HuH-7 (cell line): ENCODE data around the gene LRP2BP.
"Not testable (repeated sequence)": the region's sequence is repeated elsewhere in the genome, so short reads cannot be mapped to it uniquely, and the experiment has no call there.

Source experiments
- DNase-seq: peaks from one replicate; pipeline ENCODE4 v3.0.0; 2011; ENCODE audit warnings: low spot score

Gene LRP2BP

GRCh38 chr4:185395956-185396723, 416 bp upstream of the LRP2BP start:
- peak; percentile 55 for DNase-seq

- no peak for DNase-seq
Measured at GRCh38 chr4:185394568-185395237, 1.0 kb downstream of the LRP2BP start.

- no peak for DNase-seq
Measured at GRCh38 chr4:185392156-185392555, 3.6 kb downstream of the LRP2BP start.

GRCh38 chr4:185390941-185391340, 4.8 kb downstream of the LRP2BP start:
- no peak for DNase-seq

GRCh38 chr4:185387957-185388356, 7.8 kb downstream of the LRP2BP start:
- DNase-seq: no peak

GRCh38 chr4:185384930-185385331, 10.8 kb downstream of the LRP2BP start:
- no peak for DNase-seq

GRCh38 chr4:185384061-185384460, 11.7 kb downstream of the LRP2BP start:
- no peak for DNase-seq

- no peak for DNase-seq
Measured at GRCh38 chr4:185383451-185383850, 12.3 kb downstream of the LRP2BP start.

GRCh38 chr4:185382754-185383153, 13.0 kb downstream of the LRP2BP start:
- DNase-seq: no peak

GRCh38 chr4:185381288-185382196, 14.2 kb downstream of the LRP2BP start:
- DNase-seq: no peak

GRCh38 chr4:185380320-185380719, 15.4 kb downstream of the LRP2BP start:
- DNase-seq: no peak

- no peak for DNase-seq
Measured at GRCh38 chr4:185379326-185380295, 16.1 kb downstream of the LRP2BP start.

GRCh38 chr4:185378264-185378663, 17.5 kb downstream of the LRP2BP start:
- DNase-seq: no peak

- DNase-seq: no peak
Measured at GRCh38 chr4:185374573-185374972, 21.2 kb downstream of the LRP2BP start.

GRCh38 chr4:185374027-185374426, 21.7 kb downstream of the LRP2BP start:
- no peak for DNase-seq

- no peak for DNase-seq
Measured at GRCh38 chr4:185371702-185372101, 24.0 kb downstream of the LRP2BP start.

GRCh38 chr4:185370268-185370949, 25.3 kb downstream of the LRP2BP start:
- no peak for DNase-seq

- DNase-seq: no peak
Measured at GRCh38 chr4:185369731-185370130, 26.0 kb downstream of the LRP2BP start.

- no peak for DNase-seq
Measured at GRCh38 chr4:185364886-185365285, 30.8 kb downstream of the LRP2BP start.

- DNase-seq: no peak
Measured at GRCh38 chr4:185363251-185363650, 32.5 kb downstream of the LRP2BP start.

- DNase-seq: not testable (repeated sequence)
Measured at GRCh38 chr4:185362570-185362969, 33.2 kb downstream of the LRP2BP start.
